ENCODE measurements around the gene C20orf173.
"Not testable (repeated sequence)": the region's sequence is repeated elsewhere in the genome, so short reads cannot be mapped to it uniquely, and the experiment has no call there.

The C20orf173 gene

DNA sequence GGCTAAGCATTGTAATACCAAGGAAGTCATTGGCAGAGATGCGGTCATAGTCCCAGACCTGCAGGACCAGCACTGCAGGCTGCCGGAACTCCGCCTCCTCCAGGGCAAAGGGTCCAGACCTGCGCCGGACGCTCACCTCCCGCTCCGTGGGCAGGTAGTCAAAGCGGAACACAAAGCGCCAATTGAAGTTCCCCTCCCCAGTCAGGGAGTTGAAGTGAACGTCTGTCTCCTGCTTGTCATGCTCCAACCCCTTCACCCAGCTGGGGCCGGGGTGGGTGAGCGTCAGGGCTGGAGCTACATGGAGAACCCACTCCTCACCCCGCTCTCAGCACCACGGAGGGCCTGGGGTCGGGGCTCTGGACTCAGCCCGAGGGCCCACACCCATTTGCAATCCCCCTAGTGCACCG is 30.7 kb upstream of the C20orf173 start:
- no peak for DNase-seq (ENCODE audit: low read depth)
- no peak overlapping the region for H3K4me3 ChIP-seq (ENCODE audit: low read depth, low read length)
- TF ChIP-seq, protein P1, sequence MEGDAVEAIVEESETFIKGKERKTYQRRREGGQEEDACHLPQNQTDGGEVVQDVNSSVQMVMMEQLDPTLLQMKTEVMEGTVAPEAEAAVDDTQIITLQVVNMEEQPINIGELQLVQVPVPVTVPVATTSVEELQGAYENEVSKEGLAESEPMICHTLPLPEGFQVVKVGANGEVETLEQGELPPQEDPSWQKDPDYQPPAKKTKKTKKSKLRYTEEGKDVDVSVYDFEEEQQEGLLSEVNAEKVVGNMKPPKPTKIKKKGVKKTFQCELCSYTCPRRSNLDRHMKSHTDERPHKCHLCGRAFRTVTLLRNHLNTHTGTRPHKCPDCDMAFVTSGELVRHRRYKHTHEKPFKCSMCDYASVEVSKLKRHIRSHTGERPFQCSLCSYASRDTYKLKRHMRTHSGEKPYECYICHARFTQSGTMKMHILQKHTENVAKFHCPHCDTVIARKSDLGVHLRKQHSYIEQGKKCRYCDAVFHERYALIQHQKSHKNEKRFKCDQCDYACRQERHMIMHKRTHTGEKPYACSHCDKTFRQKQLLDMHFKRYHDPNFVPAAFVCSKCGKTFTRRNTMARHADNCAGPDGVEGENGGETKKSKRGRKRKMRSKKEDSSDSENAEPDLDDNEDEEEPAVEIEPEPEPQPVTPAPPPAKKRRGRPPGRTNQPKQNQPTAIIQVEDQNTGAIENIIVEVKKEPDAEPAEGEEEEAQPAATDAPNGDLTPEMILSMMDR (IDR thresholded peaks at IDR 0.05; ENCODE audit: insufficient read depth, low read depth, low read length, missing control alignments) = no peak

GRCh38 chr20:35559042-35559693 is 29.7 kb upstream of the C20orf173 start:
- TF ChIP-seq, protein P1 (IDR thresholded peaks at IDR 0.05; ENCODE audit: insufficient read depth, low read depth, low read length, missing control alignments) = no peak
- DNase-seq (ENCODE audit: low read depth) = no peak
- H3K4me3 ChIP-seq (ENCODE audit: low read depth, low read length) = no peak overlapping the region

DNA sequence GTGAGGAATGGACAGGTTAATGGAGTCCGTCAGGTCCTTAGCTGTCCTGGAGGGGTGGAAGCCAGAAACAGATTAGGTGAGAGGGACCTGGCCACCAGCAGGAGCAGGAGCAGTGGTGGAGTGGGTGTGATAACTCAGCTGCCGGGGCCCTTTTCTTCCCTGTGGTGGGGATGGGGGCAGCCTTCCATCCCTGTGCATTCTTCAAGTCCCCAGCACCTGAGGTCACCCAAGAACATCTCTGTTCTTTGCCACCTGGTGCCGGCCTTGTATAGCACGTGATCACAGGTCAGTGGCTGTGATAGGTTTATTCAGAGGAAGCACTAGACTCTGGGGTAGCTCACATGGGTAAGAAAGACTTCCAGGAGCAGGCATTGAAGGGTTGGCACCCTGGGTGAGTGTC is 29.0 kb upstream of the C20orf173 start:
- no peak for DNase-seq (ENCODE audit: low read depth)
- TF ChIP-seq, protein P1 (IDR thresholded peaks at IDR 0.05; ENCODE audit: insufficient read depth, low read depth, low read length, missing control alignments) = no peak
- H3K4me3 ChIP-seq (ENCODE audit: low read depth, low read length) = no peak overlapping the region

DNA sequence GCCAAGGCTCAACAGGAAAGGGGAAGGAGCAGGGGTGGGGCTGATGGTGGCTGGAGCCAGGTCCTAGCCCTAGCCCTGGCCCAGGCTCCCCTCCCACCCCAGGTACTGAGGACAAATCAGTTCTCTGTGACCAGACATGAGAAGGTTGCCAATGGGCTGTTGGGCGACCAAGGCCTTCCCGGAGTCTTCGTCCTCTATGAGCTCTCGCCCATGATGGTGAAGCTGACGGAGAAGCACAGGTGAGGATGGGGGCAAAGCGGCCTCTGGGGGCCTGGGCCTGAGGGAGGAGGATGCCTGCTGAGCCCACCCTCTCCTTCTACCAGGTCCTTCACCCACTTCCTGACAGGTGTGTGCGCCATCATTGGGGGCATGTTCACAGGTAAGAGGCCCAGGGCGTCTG is 27.4 kb upstream of the C20orf173 start:
- TF ChIP-seq, protein P1 (IDR thresholded peaks at IDR 0.05; ENCODE audit: insufficient read depth, low read depth, low read length, missing control alignments) = no peak
- H3K4me3 ChIP-seq (ENCODE audit: low read depth, low read length) = no peak overlapping the region
- no peak for DNase-seq (ENCODE audit: low read depth)

DNA sequence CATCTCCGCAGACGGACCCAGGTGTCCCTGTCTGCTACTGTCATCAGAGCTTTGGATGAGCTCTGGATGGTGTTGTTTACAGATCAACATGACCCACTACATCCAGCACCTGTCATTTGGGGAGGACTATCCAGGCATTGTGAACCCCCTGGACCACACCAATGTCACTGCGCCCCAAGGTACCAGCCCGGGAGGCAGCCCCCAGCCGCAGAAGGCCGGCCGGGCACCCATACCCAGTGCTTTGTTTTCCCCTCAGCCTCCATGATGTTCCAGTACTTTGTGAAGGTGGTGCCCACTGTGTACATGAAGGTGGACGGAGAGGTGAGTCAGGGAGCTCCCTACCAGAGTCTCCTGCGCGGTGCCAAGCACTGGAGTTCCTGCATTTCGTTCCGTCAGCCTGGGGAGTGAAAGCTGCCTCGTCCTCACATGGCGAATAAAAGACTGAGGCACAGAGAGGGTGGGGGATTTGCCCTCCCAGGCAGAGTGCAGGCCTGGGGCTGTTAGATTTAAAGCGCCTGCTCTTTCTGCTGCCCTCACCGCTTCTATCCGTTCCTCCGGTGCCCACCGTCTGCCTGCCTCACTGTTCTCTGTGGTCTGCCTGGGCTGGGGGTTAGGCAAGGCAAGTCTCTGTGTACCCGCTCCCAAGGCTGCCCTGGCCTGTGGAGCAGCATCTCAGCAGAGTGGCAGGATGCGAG is 26.6 kb upstream of the C20orf173 start:
- TF ChIP-seq, protein P1 (IDR thresholded peaks at IDR 0.05; ENCODE audit: insufficient read depth, low read depth, low read length, missing control alignments) = no peak
- DNase-seq (ENCODE audit: low read depth) = no peak

GRCh38 chr20:35555461-35555860 is 26.0 kb upstream of the C20orf173 start:
- DNase-seq (ENCODE audit: low read depth); H3K4me3 ChIP-seq (ENCODE audit: low read depth, low read length): not testable (repeated sequence)

More for the DNA sequence above, 26.6 kb upstream of the C20orf173 start:
- no peak overlapping the region for H3K4me3 ChIP-seq (ENCODE audit: low read depth, low read length)

GRCh38 chr20:35552914-35553313 is 23.5 kb upstream of the C20orf173 start:
- TF ChIP-seq, protein P1 (IDR thresholded peaks at IDR 0.05; ENCODE audit: insufficient read depth, low read depth, low read length, missing control alignments) = no peak
- no peak for DNase-seq (ENCODE audit: low read depth)
- no peak overlapping the region for H3K4me3 ChIP-seq (ENCODE audit: low read depth, low read length)
